NCI-H2227 treated with DMSO at 0.1 percent for 48 hours (cell line): ENCODE measurements around the gene CFAP221.

Experiments
- DNase-seq: peaks from one replicate; lab custom pipeline; 2025; lab: John Stamatoyannopoulos, UW

CFAP221 gene

GRCh38 chr2:119544075-119544938 is at the start of gene CFAP221:
Gene CFAP221, plus strand, starts transcription at chr2:119544449. Its CDS starts 1,683 bp downstream, at chr2:119546132.
- peak; percentile 70 for DNase-seq

GRCh38 chr2:119495948-119496347 is 48.3 kb upstream of the CFAP221 start:
- DNase-seq: no peak

GRCh38 chr2:119496682-119497081 is 47.6 kb upstream of the CFAP221 start:
- no peak for DNase-seq

GRCh38 chr2:119508756-119509155 is 35.5 kb upstream of the CFAP221 start:
- no peak for DNase-seq

GRCh38 chr2:119511989-119512388 is 32.3 kb upstream of the CFAP221 start:
- DNase-seq: no peak

GRCh38 chr2:119512946-119513345 is 31.3 kb upstream of the CFAP221 start:
- DNase-seq: no peak

- no peak for DNase-seq
Measured at GRCh38 chr2:119513832-119514231, 30.4 kb upstream of the CFAP221 start.

- DNase-seq: no peak
Measured at GRCh38 chr2:119516121-119516520, 28.1 kb upstream of the CFAP221 start.

GRCh38 chr2:119517433-119517832 is 26.8 kb upstream of the CFAP221 start:
- DNase-seq: no peak

GRCh38 chr2:119518401-119519056 is 25.7 kb upstream of the CFAP221 start:
- DNase-seq: no peak

- DNase-seq: no peak
Measured at GRCh38 chr2:119519057-119519408, 25.2 kb upstream of the CFAP221 start.

GRCh38 chr2:119520696-119521432 is 23.4 kb upstream of the CFAP221 start:
- DNase-seq: no peak

- DNase-seq: no peak
Measured at GRCh38 chr2:119521433-119522050, 22.7 kb upstream of the CFAP221 start.

GRCh38 chr2:119522671-119523070 is 21.6 kb upstream of the CFAP221 start:
- no peak for DNase-seq

- no peak for DNase-seq
Measured at GRCh38 chr2:119523383-119523951, 20.8 kb upstream of the CFAP221 start.

GRCh38 chr2:119523952-119524694 is 20.1 kb upstream of the CFAP221 start, which contains the start of gene SCTR:
Gene SCTR, minus strand, starts transcription at chr2:119524483. Its CDS starts 257 bp downstream, at chr2:119524226.
- DNase-seq: no peak

- DNase-seq: no peak
Measured at GRCh38 chr2:119525614-119526013, 18.6 kb upstream of the CFAP221 start.

GRCh38 chr2:119527999-119528398 is 16.2 kb upstream of the CFAP221 start:
- no peak for DNase-seq

GRCh38 chr2:119531292-119531691 is 13.0 kb upstream of the CFAP221 start:
- DNase-seq: no peak

GRCh38 chr2:119533560-119533959 is 10.7 kb upstream of the CFAP221 start:
- no peak for DNase-seq

GRCh38 chr2:119536211-119536610 is 8.0 kb upstream of the CFAP221 start:
- DNase-seq: no peak
